ENCODE data around the gene SLC25A47.

Gene SLC25A47

GRCh38 chr14:100364403-100364802 is 41.3 kb downstream of the SLC25A47 start:
- Histone ChIP-seq H4K8ac (ENCODE audit: low read length) (no peak overlapping the region), H4K91ac (ENCODE audit: low read length) (no peak overlapping the region), H2BK12ac (ENCODE audit: low read length in 2 of 2) (no peak overlapping the region), H2AFZ (ENCODE audit: low read depth, low read length) (no peak overlapping the region), H3K14ac (ENCODE audit: low read length in 2 of 2) (no peak overlapping the region), H2AK5ac (ENCODE audit: low read length, severe bottlenecking) (no peak overlapping the region), H3K4me3 (ENCODE audit: insufficient read depth in 1 of 2, low read depth in 1 of 2, low read length in 2 of 2) (no peak overlapping the region), H2BK5ac (ENCODE audit: low read depth, low read length, poor library complexity, severe bottlenecking) (no peak overlapping the region), H3K9me3 (ENCODE audit: control insufficient read depth, low read length) (no peaks in the 10 kb centered on the region), H3K18ac (ENCODE audit: low read depth in 1 of 2, low read length in 2 of 2) (no peak overlapping the region), H2BK15ac (ENCODE audit: low read depth, poor library complexity, severe bottlenecking) (no peak overlapping the region), H3K4me2 (ENCODE audit: low read length, poor library complexity, severe bottlenecking) (no peak overlapping the region), H3K4me1 (ENCODE audit: control insufficient read depth, insufficient read depth, low read depth, low read length) (no peaks in the 10 kb centered on the region), H3K23ac (ENCODE audit: low read length in 2 of 2) (no peak overlapping the region), H3K27ac (ENCODE audit: low read length, poor library complexity, severe bottlenecking) (no peak overlapping the region), H3K4ac (ENCODE audit: low read depth in 1 of 2, low read length in 2 of 2) (no peak overlapping the region), H2BK120ac (ENCODE audit: low read depth, low read length) (no peak overlapping the region), H3K9ac (ENCODE audit: low read length) (no peak overlapping the region), H3K36me3 (ENCODE audit: control insufficient read depth in 1 of 2, insufficient read depth in 2 of 2, low read depth in 1 of 2, low read length in 2 of 2) (peaks cover 26 to 92% of the 10 kb centered on the region in 2 experiments), H3K79me1 (replicated peaks; ENCODE audit: low read length, poor library complexity, severe bottlenecking) (peaks cover 13% of the 10 kb centered on the region), H3K27me3 (ENCODE audit: control insufficient read depth in 1 of 2, insufficient read depth in 1 of 2, low read length in 2 of 2) (no peaks in the 10 kb centered on the region)
- DNase-seq = no peak
- no CpG with 5 or more reads among the region's 1 CpG for WGBS

- H3K79me1 ChIP-seq (replicated peaks; ENCODE audit: low read length, poor library complexity, severe bottlenecking) = peaks cover 17% of the 10 kb centered on the region
- no peaks in the 10 kb centered on the region for H3K9me3 ChIP-seq (ENCODE audit: control insufficient read depth, low read length)
- DNase-seq = no peak
- H3K4me3 ChIP-seq (ENCODE audit: insufficient read depth in 1 of 2, low read depth in 1 of 2, low read length in 2 of 2) = no peak overlapping the region
- peaks cover 17 to 85% of the 10 kb centered on the region in 2 experiments for H3K36me3 ChIP-seq (ENCODE audit: control insufficient read depth in 1 of 2, insufficient read depth in 2 of 2, low read depth in 1 of 2, low read length in 2 of 2)
- no peak overlapping the region for H2BK120ac ChIP-seq (ENCODE audit: low read depth, low read length)
- H3K4me1 ChIP-seq (ENCODE audit: control insufficient read depth, insufficient read depth, low read depth, low read length) = no peaks in the 10 kb centered on the region
- no peak overlapping the region for H4K91ac ChIP-seq (ENCODE audit: low read length)
- no peak overlapping the region for H3K4me2 ChIP-seq (ENCODE audit: low read length, poor library complexity, severe bottlenecking)
- WGBS = 96% methylated on average over 6 of the region's 7 CpGs
- H3K27me3 ChIP-seq (ENCODE audit: control insufficient read depth in 1 of 2, insufficient read depth in 1 of 2, low read length in 2 of 2) = no peaks in the 10 kb centered on the region
- no peak overlapping the region for H3K18ac ChIP-seq (ENCODE audit: low read depth in 1 of 2, low read length in 2 of 2)
- H4K8ac ChIP-seq (ENCODE audit: low read length) = no peak overlapping the region
- no peak overlapping the region for H3K27ac ChIP-seq (ENCODE audit: low read length, poor library complexity, severe bottlenecking)
- H2BK5ac ChIP-seq (ENCODE audit: low read depth, low read length, poor library complexity, severe bottlenecking) = no peak overlapping the region
- no peak overlapping the region for H3K14ac ChIP-seq (ENCODE audit: low read length in 2 of 2)
- H3K9ac ChIP-seq (ENCODE audit: low read length) = no peak overlapping the region
- H3K4ac ChIP-seq (ENCODE audit: low read depth in 1 of 2, low read length in 2 of 2) = no peak overlapping the region
- no peak overlapping the region for H2BK12ac ChIP-seq (ENCODE audit: low read length in 2 of 2)
- no peak overlapping the region for H2AFZ ChIP-seq (ENCODE audit: low read depth, low read length)
- H2AK5ac ChIP-seq (ENCODE audit: low read length, severe bottlenecking) = no peak overlapping the region
- H3K23ac ChIP-seq (ENCODE audit: low read length in 2 of 2) = no peak overlapping the region
- H2BK15ac ChIP-seq (ENCODE audit: low read depth, poor library complexity, severe bottlenecking) = no peak overlapping the region
These were observed 42.6 kb downstream of the SLC25A47 start for GRCh38 chr14:100365741-100366140.

GRCh38 chr14:100369019-100369418 is 45.9 kb downstream of the SLC25A47 start:
- H3K79me1 ChIP-seq (replicated peaks; ENCODE audit: low read length, poor library complexity, severe bottlenecking) = peaks cover 18% of the 10 kb centered on the region
- H2BK15ac ChIP-seq (ENCODE audit: low read depth, poor library complexity, severe bottlenecking) = no peak overlapping the region
- no peaks in the 10 kb centered on the region for H3K27me3 ChIP-seq (ENCODE audit: control insufficient read depth in 1 of 2, insufficient read depth in 1 of 2, low read length in 2 of 2)
- no peak overlapping the region for H3K27ac ChIP-seq (ENCODE audit: low read length, poor library complexity, severe bottlenecking)
- H3K14ac ChIP-seq (ENCODE audit: low read length in 2 of 2) = no peak overlapping the region
- H3K4ac ChIP-seq (ENCODE audit: low read depth in 1 of 2, low read length in 2 of 2) = no peak overlapping the region
- no peak for DNase-seq
- H3K4me2 ChIP-seq (ENCODE audit: low read length, poor library complexity, severe bottlenecking) = no peak overlapping the region
- H2BK120ac ChIP-seq (ENCODE audit: low read depth, low read length) = no peak overlapping the region
- H2AFZ ChIP-seq (ENCODE audit: low read depth, low read length) = no peak overlapping the region
- H4K8ac ChIP-seq (ENCODE audit: low read length) = no peak overlapping the region
- no peak overlapping the region for H4K91ac ChIP-seq (ENCODE audit: low read length)
- no peak overlapping the region for H2BK12ac ChIP-seq (ENCODE audit: low read length in 2 of 2)
- H3K18ac ChIP-seq (ENCODE audit: low read depth in 1 of 2, low read length in 2 of 2) = no peak overlapping the region
- no peak overlapping the region for H3K4me3 ChIP-seq (ENCODE audit: insufficient read depth in 1 of 2, low read depth in 1 of 2, low read length in 2 of 2)
- H3K4me1 ChIP-seq (ENCODE audit: control insufficient read depth, insufficient read depth, low read depth, low read length) = peaks cover 4% of the 10 kb centered on the region
- H3K9ac ChIP-seq (ENCODE audit: low read length) = no peak overlapping the region
- H2AK5ac ChIP-seq (ENCODE audit: low read length, severe bottlenecking) = no peak overlapping the region
- H3K9me3 ChIP-seq (ENCODE audit: control insufficient read depth, low read length) = no peaks in the 10 kb centered on the region
- H3K23ac ChIP-seq (ENCODE audit: low read length in 2 of 2) = no peak overlapping the region
- no peak overlapping the region for H2BK5ac ChIP-seq (ENCODE audit: low read depth, low read length, poor library complexity, severe bottlenecking)
- peaks cover 8 to 67% of the 10 kb centered on the region in 2 experiments for H3K36me3 ChIP-seq (ENCODE audit: control insufficient read depth in 1 of 2, insufficient read depth in 2 of 2, low read depth in 1 of 2, low read length in 2 of 2)
- WGBS = 94% methylated on average over 13 of the region's 13 CpGs

GRCh38 chr14:100370003-100370402 is 46.9 kb downstream of the SLC25A47 start:
- Histone ChIP-seq H4K8ac (ENCODE audit: low read length) (no peak overlapping the region), H3K27ac (ENCODE audit: low read length, poor library complexity, severe bottlenecking) (no peak overlapping the region), H2BK5ac (ENCODE audit: low read depth, low read length, poor library complexity, severe bottlenecking) (no peak overlapping the region), H3K14ac (ENCODE audit: low read length in 2 of 2) (no peak overlapping the region), H3K36me3 (ENCODE audit: control insufficient read depth in 1 of 2, insufficient read depth in 2 of 2, low read depth in 1 of 2, low read length in 2 of 2) (peaks cover 8 to 58% of the 10 kb centered on the region in 2 experiments), H2BK12ac (ENCODE audit: low read length in 2 of 2) (no peak overlapping the region), H3K4me2 (ENCODE audit: low read length, poor library complexity, severe bottlenecking) (no peak overlapping the region), H2AFZ (ENCODE audit: low read depth, low read length) (no peak overlapping the region), H3K9me3 (ENCODE audit: control insufficient read depth, low read length) (no peaks in the 10 kb centered on the region), H3K9ac (ENCODE audit: low read length) (no peak overlapping the region), H2BK120ac (ENCODE audit: low read depth, low read length) (no peak overlapping the region), H3K4ac (ENCODE audit: low read depth in 1 of 2, low read length in 2 of 2) (no peak overlapping the region), H2BK15ac (ENCODE audit: low read depth, poor library complexity, severe bottlenecking) (no peak overlapping the region), H3K18ac (ENCODE audit: low read depth in 1 of 2, low read length in 2 of 2) (no peak overlapping the region), H2AK5ac (ENCODE audit: low read length, severe bottlenecking) (no peak overlapping the region), H4K91ac (ENCODE audit: low read length) (no peak overlapping the region), H3K4me3 (ENCODE audit: insufficient read depth in 1 of 2, low read depth in 1 of 2, low read length in 2 of 2) (no peak overlapping the region), H3K27me3 (ENCODE audit: control insufficient read depth in 1 of 2, insufficient read depth in 1 of 2, low read length in 2 of 2) (no peaks in the 10 kb centered on the region), H3K23ac (ENCODE audit: low read length in 2 of 2) (no peak overlapping the region), H3K79me1 (replicated peaks; ENCODE audit: low read length, poor library complexity, severe bottlenecking) (peaks cover 26% of the 10 kb centered on the region), H3K4me1 (ENCODE audit: control insufficient read depth, insufficient read depth, low read depth, low read length) (peaks cover 6% of the 10 kb centered on the region)
- DNase-seq = no peak
- WGBS = 96% methylated on average over 4 of the region's 4 CpGs

Data from mesenchymal stem cell (in vitro differentiated cells and primary cell).